Mucosa of stomach (tissue), 1 donor: ENCODE measurements around the gene NR2F1-AS1.

Experiments used
- H3K27me3 ChIP-seq: one replicate; pipeline ENCODE4 v1.7.0; 2013; ENCODE audit warnings: mild to moderate bottlenecking, low read length; ENCODE audit not compliant: control insufficient read depth, insufficient read depth
- H3K36me3 ChIP-seq: one replicate; pipeline ENCODE4 v1.7.0; 2013; ENCODE audit warnings: low read length; ENCODE audit not compliant: control insufficient read depth, insufficient read depth
- H3K4me1 ChIP-seq: one replicate; pipeline ENCODE4 v1.7.0; 2013; ENCODE audit warnings: mild to moderate bottlenecking, low read length; ENCODE audit not compliant: control insufficient read depth, insufficient read depth
- H3K4me3 ChIP-seq: one replicate; pipeline ENCODE4 v1.7.0; 2013; ENCODE audit warnings: low read length
- H3K9ac ChIP-seq: one replicate; pipeline ENCODE4 v1.7.0; 2013; ENCODE audit warnings: mild to moderate bottlenecking, low read length, moderate library complexity
- H3K9me3 ChIP-seq: one replicate; pipeline ENCODE4 v1.7.0; 2013; ENCODE audit warnings: mild to moderate bottlenecking, low read length, moderate library complexity; ENCODE audit not compliant: control insufficient read depth
- donor health status: Pancreatic carcinoma.

Gene NR2F1-AS1

DNA sequence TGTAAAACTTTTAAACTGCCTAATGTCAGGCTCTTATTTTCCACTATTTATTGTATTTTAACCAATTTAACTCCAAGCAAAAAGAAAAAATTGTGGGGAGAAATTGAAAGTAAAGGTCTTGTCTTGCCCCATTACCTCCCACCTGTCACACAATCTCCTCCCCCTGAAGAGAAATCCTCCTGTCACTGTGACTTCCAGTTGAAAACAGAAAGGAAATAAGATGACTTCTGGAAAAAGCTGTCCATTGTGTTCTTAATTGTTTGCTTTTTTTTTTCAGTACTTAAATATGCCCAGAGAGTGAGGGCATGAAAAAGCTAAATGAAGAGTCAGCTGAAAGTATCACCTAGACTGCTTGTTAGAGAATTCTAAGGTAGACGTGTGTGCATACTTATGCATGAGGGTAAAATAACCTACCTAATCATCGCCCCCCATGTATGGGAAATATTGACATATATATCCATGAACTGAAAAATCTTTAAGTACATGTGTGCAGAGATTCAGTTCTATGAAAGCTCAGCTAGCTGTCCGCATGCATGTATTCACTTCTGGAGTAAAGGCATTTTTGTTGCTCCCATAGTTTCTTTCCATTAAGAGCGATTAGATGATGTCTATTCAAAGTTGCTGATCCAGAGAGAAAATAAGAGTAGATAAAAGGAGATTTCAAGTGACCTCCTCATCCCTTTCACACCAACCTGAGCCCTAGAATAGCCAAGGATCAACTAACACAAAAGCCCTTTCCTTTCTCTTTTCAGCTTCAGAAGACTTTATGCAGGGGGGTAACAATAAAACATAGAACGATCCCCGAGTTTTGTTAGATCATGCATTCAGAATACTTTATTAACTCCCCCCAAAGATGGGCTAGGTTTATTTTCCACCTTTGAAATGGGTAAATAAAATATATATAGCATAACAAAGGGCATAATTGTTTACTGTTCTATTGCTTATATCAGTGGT lies 5.3 kb downstream of the NR2F1-AS1 start:
- Histone ChIP-seq H3K4me3 (no peak overlapping the region), H3K9me3 (no peaks in the 10 kb centered on the region), H3K36me3 (no peaks in the 10 kb centered on the region), H3K9ac (no peak overlapping the region), H3K27me3 (peaks cover 85% of the 10 kb centered on the region), H3K4me1 (peaks cover 10% of the 10 kb centered on the region)

DNA sequence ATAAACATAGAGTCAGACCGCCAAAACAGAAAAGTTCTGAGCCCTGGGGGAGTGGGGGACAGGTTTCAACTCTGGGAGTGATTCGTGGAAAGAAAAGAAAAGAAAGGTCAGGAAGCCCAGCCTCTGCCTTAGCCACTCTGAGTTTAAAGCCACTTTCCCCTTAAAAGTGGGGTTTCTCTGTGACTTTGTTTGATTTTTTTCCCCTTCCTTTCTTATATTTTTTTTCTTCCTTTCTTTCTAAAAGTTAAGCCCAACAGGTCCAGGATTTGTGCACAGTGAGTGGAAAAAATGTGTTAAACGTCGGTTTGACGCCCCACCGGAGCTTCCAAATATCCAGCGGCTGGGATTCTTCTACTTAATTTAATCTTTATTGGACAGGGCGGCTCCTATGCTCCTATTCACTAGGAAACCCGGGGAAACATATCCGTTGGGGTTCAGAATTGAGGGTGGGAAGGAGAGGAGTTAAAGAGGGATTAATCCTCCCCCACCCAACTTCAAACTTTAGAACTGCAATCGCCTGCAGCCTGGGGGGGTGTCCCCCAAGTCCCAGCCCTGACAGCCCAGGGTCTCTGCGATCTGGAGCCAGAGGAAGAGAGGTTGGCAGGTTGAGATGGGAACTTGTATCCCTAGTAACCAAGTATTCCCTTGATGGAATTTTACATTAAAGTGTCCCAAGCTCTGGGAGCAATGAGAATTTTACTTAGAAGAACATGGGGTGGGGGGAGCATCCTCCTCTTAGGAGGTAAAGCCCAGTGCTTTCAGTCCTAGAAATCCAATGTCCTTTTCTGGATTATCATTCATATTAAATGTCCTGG lies 6.3 kb downstream of the NR2F1-AS1 start:
- H3K36me3 ChIP-seq, result no peaks in the 10 kb centered on the region
- no peak overlapping the region for H3K4me3 ChIP-seq
- H3K27me3 ChIP-seq, result peaks cover 85% of the 10 kb centered on the region
- H3K9ac ChIP-seq, result no peak overlapping the region
- H3K9me3 ChIP-seq, result no peaks in the 10 kb centered on the region
- no peaks in the 10 kb centered on the region for H3K4me1 ChIP-seq

DNA sequence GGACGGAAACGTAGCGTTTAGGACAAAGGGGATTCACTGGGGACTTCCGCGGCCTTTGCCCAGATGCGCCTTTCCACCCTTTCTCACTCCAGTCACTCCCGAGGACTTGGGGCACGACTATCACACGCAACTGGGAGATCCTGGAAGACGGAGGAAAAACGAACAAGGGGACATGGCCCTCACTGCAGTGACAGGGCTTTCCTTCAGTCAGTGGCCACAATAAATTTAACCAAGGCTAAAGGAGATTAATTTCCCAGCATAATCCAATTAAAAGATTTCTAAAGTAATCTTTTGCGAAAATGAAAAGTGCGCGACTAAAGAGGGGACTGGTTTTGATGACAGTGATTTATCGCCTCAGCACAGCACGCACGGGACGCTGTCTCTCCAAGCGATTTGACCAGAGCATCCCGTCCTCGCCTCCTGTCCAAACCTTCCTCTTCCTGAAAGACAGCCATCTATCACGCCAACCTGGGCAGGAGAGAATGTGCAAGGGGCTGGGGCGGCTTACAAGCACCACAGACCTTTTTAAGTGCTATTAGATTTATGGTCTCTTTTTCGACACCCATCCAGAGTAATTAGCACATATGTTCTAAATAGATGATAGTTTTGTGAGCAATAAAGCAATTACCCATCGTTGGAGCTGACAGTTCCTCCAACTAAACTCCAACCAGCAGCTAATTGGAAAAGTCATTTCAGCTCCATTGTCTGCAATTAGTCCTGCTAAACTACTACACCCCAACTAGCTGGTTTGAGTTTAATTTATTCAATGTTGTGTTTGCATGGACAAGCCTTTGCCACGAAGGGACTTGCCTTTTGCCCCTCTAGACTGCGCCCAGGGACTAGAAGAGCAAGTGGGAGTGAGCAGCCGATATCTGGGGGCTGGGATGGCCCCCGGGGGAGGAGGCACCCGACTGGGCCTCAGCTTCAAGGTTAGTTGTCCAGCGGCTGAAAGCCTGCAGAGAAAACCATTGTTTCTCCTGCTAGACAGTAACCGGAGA lies 7.4 kb downstream of the NR2F1-AS1 start:
- Histone ChIP-seq H3K4me3 (no peak overlapping the region), H3K9ac (no peak overlapping the region), H3K27me3 (peaks cover 75% of the 10 kb centered on the region)

DNA sequence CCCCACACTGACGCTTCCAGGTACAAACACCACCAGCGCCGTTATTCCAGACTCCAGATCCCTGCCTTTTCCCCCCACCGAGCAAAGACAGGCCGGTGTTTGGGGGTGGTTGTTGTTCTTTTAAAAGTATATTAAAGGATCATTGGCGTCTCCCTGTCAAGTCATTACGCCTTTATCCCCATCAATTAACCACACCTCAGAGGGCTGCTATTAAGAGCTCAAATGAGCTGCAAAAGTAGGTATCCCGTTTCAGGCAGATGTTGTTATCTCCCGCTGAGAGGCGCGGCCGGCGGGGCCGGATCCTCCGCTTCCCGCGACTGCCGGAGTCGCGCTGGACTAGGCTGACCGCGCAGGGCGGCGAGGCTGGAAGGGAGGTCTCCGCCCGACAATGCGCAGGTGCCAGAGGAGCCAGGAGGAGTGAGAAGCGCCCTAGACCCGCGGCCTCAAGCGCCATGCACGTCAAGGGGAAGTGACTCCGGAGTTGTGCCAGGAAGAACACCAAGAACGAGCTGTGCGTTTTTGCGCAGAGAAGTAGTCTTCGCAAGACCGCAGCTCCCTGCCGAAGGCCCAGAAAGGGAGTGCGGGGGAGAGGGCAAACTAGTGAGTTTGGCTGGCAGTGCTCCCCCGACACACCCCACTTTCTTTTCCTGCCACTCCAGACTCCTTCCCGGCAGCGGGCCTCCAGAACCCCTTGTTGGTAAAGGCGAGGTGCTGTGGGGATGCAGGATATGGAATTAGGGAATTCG lies 8.2 kb downstream of the NR2F1-AS1 start:
- H3K9ac ChIP-seq, result no peak overlapping the region
- no peaks in the 10 kb centered on the region for H3K36me3 ChIP-seq
- no peak overlapping the region for H3K4me3 ChIP-seq
- H3K4me1 ChIP-seq, result no peaks in the 10 kb centered on the region
- H3K27me3 ChIP-seq, result peaks cover 66% of the 10 kb centered on the region
- no peaks in the 10 kb centered on the region for H3K9me3 ChIP-seq

More for the DNA sequence above, 7.4 kb downstream of the NR2F1-AS1 start:
- H3K9me3 ChIP-seq, result no peaks in the 10 kb centered on the region
- H3K36me3 ChIP-seq, result no peaks in the 10 kb centered on the region
- H3K4me1 ChIP-seq, result no peaks in the 10 kb centered on the region

DNA sequence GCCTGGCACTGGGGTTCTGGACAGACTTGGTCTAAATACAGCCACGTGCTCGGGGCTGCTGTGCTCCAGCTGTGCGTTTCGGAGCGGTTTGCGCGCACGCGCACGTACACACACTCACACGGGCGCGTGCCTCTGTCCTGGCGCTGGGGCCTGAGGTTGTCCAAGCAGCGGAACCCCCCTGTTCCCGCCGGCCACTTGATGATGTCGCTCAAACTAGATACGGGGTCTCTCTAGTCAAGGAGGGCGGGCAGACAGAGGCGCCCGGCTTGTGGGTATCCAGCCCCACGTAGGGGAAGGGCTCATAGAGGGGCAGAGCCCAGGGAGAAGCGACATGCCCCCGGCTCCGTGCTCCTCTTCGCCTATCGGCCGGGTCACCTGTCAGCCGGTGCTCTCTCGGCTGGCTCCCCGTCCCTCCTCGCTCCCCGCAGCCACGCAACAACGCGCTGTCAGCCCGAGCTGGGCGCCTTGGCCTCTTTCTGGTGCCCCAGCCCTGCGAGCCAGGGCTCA lies 8.9 kb downstream of the NR2F1-AS1 start:
- no peaks in the 10 kb centered on the region for H3K4me1 ChIP-seq
- no peak overlapping the region for H3K9ac ChIP-seq
- no peaks in the 10 kb centered on the region for H3K36me3 ChIP-seq
- H3K4me3 ChIP-seq, result no peak overlapping the region
- no peaks in the 10 kb centered on the region for H3K9me3 ChIP-seq
- H3K27me3 ChIP-seq, result peaks cover 60% of the 10 kb centered on the region

DNA sequence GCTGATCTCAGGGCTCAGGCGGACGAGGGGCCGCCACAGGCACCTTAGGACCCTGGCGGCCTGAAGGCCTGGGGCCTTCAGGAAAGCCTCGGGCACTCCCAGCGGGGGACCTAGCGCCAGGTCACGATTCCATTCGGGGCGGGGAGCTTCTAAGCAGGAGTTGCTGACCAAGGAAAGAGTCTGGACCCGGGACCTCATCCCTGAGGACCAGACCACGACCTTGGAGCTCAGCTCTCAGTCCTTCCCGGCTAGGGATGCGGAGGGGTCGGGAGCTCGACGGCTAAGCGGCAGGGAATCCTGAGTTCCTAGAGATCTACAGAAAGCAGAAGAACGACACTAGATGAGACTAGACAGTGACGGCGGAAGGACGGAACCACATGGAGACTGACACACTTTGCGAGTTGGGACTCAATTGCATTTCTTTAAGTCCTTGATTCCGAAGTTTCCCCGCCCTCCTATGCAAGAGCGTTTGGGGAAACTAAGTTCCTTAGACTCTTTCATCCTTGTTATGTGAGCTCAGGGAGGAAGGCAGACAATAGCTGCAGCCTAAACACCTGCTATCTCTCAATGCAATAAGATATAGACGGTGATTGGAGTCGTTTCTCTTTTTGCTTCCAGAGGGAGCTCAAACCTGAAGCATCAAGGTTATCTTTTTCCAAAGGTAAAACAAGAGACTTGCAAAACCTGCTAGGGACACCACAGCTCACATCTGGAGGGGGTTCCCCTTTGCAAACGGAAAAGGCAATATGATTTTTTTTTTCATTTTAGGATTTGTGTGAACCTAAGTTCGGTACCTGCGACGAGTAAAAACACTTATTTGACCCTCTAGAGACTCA lies 9.7 kb downstream of the NR2F1-AS1 start:
- H3K4me1 ChIP-seq, result no peaks in the 10 kb centered on the region

DNA sequence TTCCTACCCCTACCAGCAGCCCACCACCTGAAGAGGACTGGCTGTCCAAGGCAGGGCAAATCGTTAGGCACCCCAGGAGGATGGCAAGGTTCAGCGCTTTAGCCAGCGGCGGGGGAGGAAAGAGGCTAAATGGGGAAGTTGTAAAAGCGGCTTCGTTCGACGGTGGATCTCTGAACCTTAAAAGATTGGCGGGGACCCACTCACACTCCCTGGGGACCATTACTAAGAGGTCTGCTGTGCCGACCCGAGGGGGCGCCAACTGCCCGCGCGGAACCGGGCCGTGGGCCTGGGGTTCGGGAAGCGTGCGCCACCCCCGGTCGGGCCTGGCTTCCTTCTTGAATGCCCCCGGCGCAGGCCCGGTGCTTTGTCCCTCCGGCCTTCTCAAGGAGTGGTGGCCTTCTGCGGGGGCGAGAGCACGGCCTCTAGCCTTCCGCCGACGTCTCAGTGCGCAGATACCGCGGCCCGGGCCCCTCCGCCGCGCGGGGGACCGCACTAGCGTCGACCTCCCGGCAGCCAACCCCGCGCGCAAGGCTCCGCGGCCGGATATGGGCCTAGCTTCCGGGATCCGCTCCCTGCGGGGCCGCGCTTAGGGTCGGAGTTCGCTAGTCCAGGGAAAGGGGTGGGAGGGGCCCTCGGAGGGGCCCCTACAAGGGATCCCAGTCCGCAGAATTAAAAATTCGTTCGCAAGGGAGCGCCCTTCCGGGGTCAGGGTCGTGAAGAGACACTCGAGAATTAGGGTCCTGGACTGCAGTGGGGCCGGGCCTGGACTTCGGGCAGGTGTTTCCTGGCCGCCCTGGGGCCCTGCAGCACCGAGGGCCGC lies 10.5 kb downstream of the NR2F1-AS1 start:
- no peaks in the 10 kb centered on the region for H3K4me1 ChIP-seq
- H3K27me3 ChIP-seq, result peaks cover 51% of the 10 kb centered on the region
- no peak overlapping the region for H3K4me3 ChIP-seq

More for the DNA sequence above, 9.7 kb downstream of the NR2F1-AS1 start:
- H3K9me3 ChIP-seq, result no peaks in the 10 kb centered on the region
- no peaks in the 10 kb centered on the region for H3K36me3 ChIP-seq
- no peak overlapping the region for H3K4me3 ChIP-seq
- no peak overlapping the region for H3K9ac ChIP-seq
- peaks cover 56% of the 10 kb centered on the region for H3K27me3 ChIP-seq

DNA sequence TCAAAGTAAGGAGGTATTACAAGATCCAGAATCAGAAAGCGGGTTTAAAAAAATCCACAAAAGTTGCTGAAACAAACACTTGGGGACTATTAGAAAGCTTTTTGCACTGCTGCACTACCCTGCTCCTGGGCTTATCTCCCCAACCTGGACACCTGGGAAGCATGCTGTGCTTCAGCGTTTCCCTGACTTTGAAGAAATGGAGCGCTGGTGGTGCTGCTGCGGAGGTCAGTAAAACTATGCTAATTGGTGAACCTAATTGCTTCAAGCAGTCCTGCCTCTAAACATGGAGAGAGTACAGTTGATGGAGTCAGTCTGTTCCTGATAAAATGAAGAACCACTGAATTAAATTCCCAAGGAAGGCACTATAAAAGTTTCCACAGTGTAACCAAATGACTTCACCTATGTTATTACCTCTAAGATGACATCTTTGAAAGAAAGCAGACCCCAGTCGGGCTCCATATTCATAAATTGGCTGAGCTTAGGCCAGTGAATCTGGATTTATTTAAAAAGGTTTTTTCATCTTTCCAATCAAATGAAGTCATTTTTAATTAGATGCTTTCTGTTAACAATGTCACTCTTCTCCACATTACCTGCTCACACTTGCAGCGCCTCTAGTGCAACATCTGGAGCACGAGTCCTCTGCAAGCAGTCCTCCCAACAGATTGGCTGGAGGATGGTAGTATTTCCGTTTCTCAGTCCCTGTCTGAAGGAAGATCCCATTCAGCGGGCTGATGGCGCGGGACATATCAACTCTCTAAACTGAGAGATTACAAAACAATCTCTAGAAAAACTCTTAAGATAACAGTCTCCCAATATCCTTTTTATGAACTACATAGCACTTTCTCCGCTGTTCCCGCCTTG lies 11.5 kb downstream of the NR2F1-AS1 start:
- Histone ChIP-seq H3K9me3 (no peaks in the 10 kb centered on the region), H3K4me1 (no peaks in the 10 kb centered on the region), H3K27me3 (peaks cover 46% of the 10 kb centered on the region), H3K4me3 (no peak overlapping the region), H3K9ac (no peak overlapping the region), H3K36me3 (no peaks in the 10 kb centered on the region)

More for the DNA sequence above, 10.5 kb downstream of the NR2F1-AS1 start:
- no peaks in the 10 kb centered on the region for H3K9me3 ChIP-seq
- H3K36me3 ChIP-seq, result no peaks in the 10 kb centered on the region
- no peak overlapping the region for H3K9ac ChIP-seq

DNA sequence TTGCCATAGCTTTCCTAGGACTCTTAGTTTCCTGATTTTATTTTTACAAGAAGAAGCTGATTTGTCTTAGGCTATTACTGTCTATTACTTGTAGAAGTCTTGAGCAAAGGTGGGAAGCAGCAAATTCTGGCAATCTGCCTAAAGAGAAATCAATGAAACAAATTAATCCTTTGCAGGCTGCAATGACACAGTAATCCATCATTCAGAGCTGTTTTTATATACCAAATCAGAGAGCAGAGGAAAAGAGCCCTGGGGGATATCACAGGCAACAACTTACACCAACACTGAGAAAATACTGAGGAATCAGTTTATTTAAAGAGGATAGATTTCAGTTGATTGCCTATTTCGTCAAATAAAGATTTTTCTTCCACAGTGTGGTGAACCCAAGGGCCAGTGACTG lies 13.6 kb downstream of the NR2F1-AS1 start:
- no peaks in the 10 kb centered on the region for H3K36me3 ChIP-seq
- no peak overlapping the region for H3K4me3 ChIP-seq
- H3K9ac ChIP-seq, result no peak overlapping the region
- no peaks in the 10 kb centered on the region for H3K9me3 ChIP-seq
- no peaks in the 10 kb centered on the region for H3K4me1 ChIP-seq
- peaks cover 25% of the 10 kb centered on the region for H3K27me3 ChIP-seq
